SKM-1 treated with dmso at 0.1 percent for 144 hours (cell line): ENCODE results near the gene KRT24.
A peak's percentile ranks its signal among the peaks of the same experiment; 100 is the strongest.
"Not testable (repeated sequence)": the region's sequence is repeated elsewhere in the genome, so short reads cannot be mapped to it uniquely, and the experiment has no call there.

Experiments
- DNase-seq: peaks from one replicate; lab custom pipeline; 2025; ENCODE audit not compliant: unreplicated experiment; lab: John Stamatoyannopoulos, UW

KRT24 gene

GRCh38 chr17:40703652-40704051 is at the start of gene KRT24:
KRT24 (minus strand) TSS chr17:40703752; CDS start chr17:40703693, 59 bp downstream.
- DNase-seq: no peak

- no peak for DNase-seq
These were observed 47.5 kb upstream of the KRT24 start for GRCh38 chr17:40751065-40751464.

GRCh38 chr17:40750391-40750790 is 46.8 kb upstream of the KRT24 start:
- no peak for DNase-seq

GRCh38 chr17:40748666-40749065 is 45.1 kb upstream of the KRT24 start:
- not testable (repeated sequence) for DNase-seq

GRCh38 chr17:40738553-40738952 is 35.0 kb upstream of the KRT24 start:
- DNase-seq: no peak

- no peak for DNase-seq
These were observed 31.5 kb upstream of the KRT24 start for GRCh38 chr17:40735016-40735415.

- no peak for DNase-seq
These were observed 30.5 kb upstream of the KRT24 start for GRCh38 chr17:40734018-40734417.

GRCh38 chr17:40730970-40731369 is 27.4 kb upstream of the KRT24 start:
- DNase-seq: no peak

- no peak for DNase-seq
These were observed 24.1 kb upstream of the KRT24 start for GRCh38 chr17:40727447-40728231.

GRCh38 chr17:40726919-40727318 is 23.4 kb upstream of the KRT24 start:
- DNase-seq: peak; percentile 18

- DNase-seq: no peak
These were observed 21.1 kb upstream of the KRT24 start for GRCh38 chr17:40724656-40725055.

GRCh38 chr17:40722241-40722640 is 18.7 kb upstream of the KRT24 start:
- DNase-seq: no peak

- DNase-seq: no peak
These were observed 17.3 kb upstream of the KRT24 start for GRCh38 chr17:40720899-40721298.

- no peak for DNase-seq
These were observed 15.4 kb upstream of the KRT24 start for GRCh38 chr17:40718930-40719329.

GRCh38 chr17:40717776-40718175 is 14.2 kb upstream of the KRT24 start:
- DNase-seq: no peak

GRCh38 chr17:40714473-40714872 is 10.9 kb upstream of the KRT24 start:
- no peak for DNase-seq

GRCh38 chr17:40707745-40708144 is 4.2 kb upstream of the KRT24 start:
- no peak for DNase-seq

- DNase-seq: no peak
These were observed 2.0 kb upstream of the KRT24 start for GRCh38 chr17:40705584-40705983.

GRCh38 chr17:40702271-40702670 is 1.3 kb downstream of the KRT24 start:
- DNase-seq: no peak

GRCh38 chr17:40699853-40700252 is 3.7 kb downstream of the KRT24 start:
- DNase-seq: no peak

- no peak for DNase-seq
These were observed 4.2 kb downstream of the KRT24 start for GRCh38 chr17:40699371-40699770.

- DNase-seq: no peak
These were observed 6.3 kb downstream of the KRT24 start for GRCh38 chr17:40697297-40697696.

GRCh38 chr17:40696651-40697072 is 6.9 kb downstream of the KRT24 start:
- DNase-seq: no peak
